K562 (cell line): Measurements from ENCODE around the gene ARHGAP23.

ENCODE experiments used
- EP300 ChIP-seq: IDR thresholded peaks from 2 replicates; pipeline ENCODE4 v1.6.1; 2012; ENCODE audit warnings: low read length, improper control_type of control experiment
- JUND ChIP-seq, 2 experiments: IDR thresholded peaks; 2 replicates in 1 of 2; 3 replicates in 1 of 2; pipeline ENCODE4 v1.6.1; 2011; ENCODE audit warnings: borderline replicate concordance in 2 of 2, low read depth in 2 of 2, low read length in 2 of 2, improper control_type of control experiment in 1 of 2, missing biosample characterization in 1 of 2, missing genetic modification characterization in 1 of 2, missing genetic modification reagents in 1 of 2
- RAD21 ChIP-seq, 2 experiments: fragments of 250-450 bp in 1 of 2; fragments of 450-650 bp in 1 of 2; sonication (Bioruptor Pico) in 1 of 2; formaldehyde crosslinking in 1 of 2; IDR thresholded peaks in 1 of 2; conservative IDR thresholded peaks in 1 of 2; 2 replicates each; pipeline versions ENCODE4 v1.4.0 to v1.8.0; 2020 to 2022; ENCODE audit warnings: mild to moderate bottlenecking in 2 of 2, moderate library complexity in 1 of 2
- SMC3 ChIP-seq: conservative IDR thresholded peaks from 2 replicates; pipeline ENCODE4 v1.6.1; 2011; ENCODE audit warnings: low read depth, low read length, improper control_type of control experiment; ENCODE audit not compliant: insufficient read depth

DNA sequence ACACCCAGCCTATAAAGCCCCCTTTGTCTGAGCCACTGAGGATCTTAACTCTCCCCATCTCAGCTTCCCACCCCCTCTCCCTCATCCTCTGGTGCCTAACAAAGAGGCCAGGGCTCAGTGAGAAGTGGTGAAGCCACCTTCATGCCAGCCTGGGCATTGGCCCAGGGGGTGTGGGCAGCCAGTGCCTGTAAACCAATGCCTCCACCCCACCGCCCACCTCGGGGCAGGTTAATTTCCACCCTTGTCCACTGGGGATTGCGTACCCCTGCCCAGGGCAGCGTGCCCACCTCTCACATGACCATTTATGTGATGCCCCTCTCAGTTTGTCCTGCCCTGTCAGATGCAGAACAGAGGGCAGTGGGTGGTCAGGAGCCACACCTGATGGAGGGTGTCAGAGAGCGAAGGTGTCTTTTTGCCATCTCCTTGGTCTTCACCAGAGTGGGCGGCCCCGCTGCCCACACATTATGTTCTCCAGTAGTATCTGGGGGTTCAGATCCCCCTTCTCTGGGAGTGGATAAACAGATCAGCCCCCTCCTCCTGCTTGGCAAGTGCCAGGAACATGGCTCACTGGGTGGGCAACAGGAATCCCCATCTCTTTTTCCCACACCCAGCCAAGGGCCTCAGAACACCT lies 10.1 kb upstream of the ARHGAP23 start:
- no peak for TF ChIP-seq JUND (IDR thresholded peaks at IDR 0.05; ENCODE audit: borderline replicate concordance, low read depth, low read length)
- no peak for TF ChIP-seq JUND (tag; IDR thresholded peaks at IDR 0.05; ENCODE audit: borderline replicate concordance, low read depth, low read length)
- no peak for TF ChIP-seq RAD21 (CRISPR knock-in tag; conservative IDR thresholded peaks at IDR 0.05 in 1 of 2, IDR thresholded peaks at IDR 0.05 in 1 of 2)
- no peak for TF ChIP-seq SMC3
- no peak for TF ChIP-seq EP300
